Right hindlimb (tissue), 1 donor: Measurements from ENCODE around the gene ADK.

ENCODE experiments used
- DNase-seq: peaks from one replicate; pipeline ENCODE4 v3.0.0-alpha.2; 2018

The ADK gene

DNA sequence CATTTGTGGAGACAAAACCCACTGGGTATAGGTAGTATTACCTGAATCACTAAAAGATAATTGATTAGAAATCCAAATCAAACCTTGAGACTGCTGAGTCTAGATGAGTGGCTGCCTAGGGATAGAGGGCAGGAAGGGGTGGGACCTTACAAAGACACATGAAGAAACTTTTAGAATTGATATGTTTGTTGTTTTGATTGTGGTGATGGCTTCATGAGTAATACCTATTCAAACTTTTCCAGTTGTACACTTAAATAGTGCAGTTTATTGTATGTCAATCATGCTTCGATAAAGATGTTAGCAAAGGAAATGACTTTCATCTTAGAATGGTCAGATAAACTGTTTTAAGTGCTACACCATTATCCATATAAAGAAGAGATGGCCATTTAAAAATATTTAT is 486.7 kb downstream of the ADK start:
- no peak for DNase-seq

DNA sequence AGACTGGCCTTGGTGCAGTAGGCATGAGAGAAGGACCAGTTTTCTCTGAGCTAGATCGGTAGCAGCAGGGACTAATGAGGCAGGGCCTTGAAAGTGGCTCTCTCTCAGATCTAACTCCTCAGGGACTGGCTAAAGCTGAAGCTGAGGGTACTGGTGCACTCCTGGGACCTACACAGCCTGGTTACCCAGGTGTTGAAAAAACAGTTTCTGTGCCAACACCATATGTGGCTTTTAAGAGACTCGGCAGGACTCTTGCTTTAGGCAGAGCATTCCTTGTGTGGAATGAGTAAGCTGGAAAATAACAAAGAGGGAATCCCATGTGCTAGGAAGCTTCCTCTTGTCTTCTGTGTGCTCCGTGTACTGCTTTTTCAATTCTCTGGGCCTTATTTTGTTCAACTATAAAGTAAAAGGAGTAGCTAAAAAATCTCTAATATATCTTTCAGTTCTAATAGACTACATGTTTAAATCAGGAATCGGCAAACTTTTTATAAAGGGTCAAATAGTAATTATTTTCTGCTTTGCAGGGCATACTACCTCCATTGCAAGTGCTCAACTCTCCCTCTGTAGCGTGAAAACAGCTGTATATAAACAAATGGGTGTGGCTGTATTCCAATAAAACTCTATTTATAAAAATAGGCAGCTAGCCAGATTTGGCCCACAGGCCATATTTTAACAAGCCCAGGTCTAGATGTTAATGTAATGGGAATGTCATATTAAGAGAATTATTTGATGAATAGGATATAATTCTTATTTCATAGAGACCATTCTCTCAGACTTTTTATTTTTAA is 489.3 kb downstream of the ADK start:
- no peak for DNase-seq

DNA sequence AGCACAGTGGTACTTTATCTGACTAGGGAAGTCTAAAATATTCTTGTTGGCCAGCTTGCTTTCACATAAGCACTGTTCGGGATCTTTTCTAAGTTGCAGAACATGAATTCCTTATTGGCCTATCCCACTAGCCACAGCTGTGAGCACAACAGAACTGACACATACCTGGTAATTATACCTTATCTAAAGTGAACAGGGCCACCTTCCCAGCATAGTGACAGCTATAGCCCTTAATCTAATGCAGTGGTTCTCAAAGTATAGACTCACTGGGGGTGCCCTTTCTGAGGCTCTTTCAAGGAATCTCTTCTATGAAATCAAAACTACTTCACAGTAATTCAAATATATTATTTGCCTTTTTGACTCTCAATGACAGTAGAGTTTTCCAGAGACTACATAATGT is 490.6 kb downstream of the ADK start:
- no peak for DNase-seq

DNA sequence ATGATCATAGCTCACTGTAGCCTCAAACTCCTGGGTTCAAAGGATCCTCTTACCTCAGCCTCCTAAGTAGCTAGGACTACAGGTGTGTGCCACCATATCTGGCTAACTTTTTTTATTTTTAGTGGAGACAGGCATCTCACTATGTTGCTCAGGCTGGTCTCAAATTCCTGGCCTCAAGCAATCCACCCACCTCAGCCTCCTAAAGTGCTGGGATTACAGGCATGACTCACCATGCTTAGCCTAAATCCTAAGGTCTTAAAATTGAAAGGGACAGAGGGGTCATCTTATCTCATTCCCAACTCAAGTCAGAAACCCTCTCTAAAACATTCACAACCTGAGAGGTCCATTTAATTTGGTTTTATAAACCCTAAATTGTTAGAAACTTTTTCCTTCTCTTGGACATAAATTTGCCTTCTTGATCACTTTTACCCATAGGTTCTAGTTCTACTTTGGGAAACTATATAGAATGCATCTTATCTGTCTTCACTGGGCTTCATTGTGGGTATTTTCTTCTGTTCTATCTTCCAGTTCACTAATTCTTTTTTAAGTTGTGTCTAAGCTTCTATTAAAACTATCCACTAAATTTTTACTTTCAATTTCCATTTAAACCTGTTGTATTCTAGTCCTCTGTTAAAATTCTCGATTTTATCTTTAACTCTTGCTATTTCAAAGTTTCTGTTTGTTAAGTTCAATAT is 492.0 kb downstream of the ADK start:
- no peak for DNase-seq

DNA sequence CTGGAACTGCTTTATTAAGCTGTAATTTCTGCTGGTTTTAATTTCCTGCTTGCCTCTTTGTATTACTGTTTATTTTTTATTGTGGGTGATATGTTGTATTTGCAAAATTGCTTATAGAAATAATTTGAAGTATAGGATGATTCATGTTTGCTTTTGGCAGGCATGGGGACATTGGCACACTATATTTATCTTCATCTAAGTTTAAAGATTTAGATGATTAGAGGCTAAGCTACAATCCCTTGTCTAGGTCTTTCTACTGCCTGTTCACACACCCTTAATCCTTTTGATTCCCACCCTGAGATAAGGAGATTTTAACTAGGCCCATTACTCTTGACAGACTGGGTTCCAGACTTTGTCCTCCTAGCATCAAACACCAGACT is 492.6 kb downstream of the ADK start:
- DNase-seq, result no peak

DNA sequence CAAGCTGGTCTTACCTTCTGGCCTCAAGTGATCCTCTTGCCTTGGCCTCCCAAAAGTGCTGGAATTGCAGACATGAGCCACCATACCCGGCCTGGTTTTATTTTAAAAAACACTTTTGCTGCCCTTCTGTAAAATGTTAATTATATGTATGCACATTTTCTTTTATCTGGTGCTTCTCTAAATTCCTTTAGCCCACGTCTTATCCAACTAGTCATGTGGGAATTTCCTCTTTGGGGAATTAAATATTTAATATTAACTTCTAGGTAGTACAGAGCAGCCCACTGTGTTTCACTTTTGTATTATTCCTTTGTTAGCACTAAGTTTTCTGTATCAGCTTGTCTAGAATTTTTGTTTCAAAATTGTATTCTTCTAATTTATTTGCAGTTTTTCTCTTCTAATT is 493.7 kb downstream of the ADK start:
- DNase-seq, result no peak

DNA sequence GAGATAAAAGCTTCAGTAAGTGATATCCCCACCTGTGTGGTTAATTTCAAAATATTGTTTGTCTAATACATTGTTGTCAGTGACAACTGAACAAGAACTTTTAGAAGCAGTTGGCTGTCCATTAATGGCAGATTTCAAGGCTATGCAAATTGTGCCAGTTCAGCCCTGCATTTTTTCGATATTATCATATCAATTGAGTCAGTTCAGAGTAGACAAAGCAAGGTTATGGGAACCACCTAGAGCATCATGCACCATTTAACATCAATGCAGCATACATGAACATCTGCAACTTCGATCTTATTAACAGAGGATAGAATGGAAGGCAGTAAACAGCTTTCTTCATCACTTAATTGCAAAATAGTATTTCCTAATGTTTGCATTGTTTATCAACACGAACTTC is 494.7 kb downstream of the ADK start:
- DNase-seq, result no peak

DNA sequence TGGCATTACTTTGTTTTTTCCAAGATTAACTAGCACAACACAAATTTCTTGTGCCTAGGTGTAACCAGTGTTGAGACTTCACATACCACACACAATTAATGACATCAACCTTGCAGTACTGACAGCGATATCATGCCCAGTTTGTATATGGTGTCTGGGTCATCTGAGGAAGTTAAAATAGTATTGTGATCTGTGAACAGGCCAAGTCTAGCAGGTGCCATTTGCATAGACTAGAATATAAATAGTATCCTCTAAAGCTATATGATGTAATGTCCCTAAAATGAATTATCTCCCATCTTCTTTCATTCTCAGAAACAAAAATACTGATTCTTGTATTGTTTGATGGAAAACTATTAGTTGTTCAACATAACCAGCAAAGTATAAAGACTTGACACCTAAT is 499.6 kb downstream of the ADK start:
- no peak for DNase-seq

DNA sequence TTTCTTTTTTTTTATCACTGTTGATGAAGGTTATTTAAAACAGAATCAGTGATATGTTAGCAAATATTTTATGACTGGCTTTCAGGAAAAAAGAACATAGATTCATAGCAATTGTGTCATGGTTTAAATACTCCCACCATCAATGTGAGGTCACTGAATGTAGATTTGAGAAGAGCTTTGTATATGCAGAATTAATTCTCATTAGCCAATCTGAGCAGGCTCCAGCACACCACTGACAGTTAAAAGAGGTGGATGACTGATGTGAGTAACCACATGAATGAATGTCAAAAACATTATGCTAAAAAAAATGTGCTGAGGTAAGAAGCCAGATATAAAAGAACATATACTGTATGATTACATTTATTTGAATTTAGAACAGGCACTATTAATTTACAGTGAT is 500.5 kb downstream of the ADK start:
- no peak for DNase-seq

DNA sequence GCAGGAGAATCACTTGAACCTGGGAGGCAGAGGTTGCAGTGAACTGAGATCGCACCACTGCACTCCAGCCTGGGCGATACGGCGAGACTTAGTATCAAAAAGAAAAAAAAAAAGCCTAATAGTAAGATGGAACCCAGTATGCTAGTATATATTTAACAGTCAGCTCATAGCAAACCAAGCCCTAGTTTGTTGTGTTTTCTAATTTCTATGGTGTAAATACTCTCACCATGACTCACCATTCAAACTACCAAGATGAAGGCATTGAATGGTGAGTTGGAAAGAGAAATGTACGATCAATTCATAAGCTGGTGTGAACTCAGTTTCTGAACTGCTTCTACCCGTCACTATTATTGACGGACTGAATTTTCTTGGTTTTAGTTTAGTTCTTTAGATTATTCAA is 501.6 kb downstream of the ADK start:
- DNase-seq, result no peak

DNA sequence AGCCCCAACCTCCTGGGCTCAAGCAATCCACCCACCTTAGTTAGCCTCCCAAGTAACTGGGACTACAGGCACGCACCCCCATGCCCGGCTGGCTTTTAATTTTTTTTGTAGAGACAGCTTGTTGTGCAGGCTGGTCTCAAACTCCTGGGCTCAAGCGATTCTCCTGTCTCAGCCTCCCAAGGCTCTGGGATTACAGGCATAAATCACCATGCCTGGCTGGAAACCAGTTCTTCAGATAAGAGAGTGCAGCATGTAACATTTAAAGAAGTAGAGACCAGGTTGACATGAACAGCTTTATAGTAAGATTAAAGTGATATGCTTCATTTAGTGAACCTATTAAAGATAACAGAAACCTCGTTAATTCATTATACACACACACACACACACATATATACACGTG is 507.5 kb downstream of the ADK start:
- DNase-seq, result no peak

DNA sequence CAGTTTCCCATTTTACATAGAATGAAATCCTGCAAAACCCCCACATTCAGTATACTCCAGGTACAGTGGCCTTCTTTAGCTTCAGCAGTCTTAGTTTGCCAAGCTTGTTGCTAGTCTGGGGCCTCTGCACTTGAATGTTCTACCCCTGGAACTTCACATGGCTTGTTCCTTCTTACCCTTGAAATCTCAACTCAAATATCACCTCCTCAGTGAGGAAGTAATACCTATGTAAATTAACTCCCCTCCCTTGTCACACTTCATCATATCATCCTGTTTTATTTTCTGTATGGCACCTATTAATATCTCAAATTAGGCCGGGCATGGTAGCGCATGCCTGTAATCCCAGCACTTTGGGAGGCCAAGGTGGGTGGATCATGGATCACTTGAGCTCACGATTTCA is 511.6 kb downstream of the ADK start:
- no peak for DNase-seq

DNA sequence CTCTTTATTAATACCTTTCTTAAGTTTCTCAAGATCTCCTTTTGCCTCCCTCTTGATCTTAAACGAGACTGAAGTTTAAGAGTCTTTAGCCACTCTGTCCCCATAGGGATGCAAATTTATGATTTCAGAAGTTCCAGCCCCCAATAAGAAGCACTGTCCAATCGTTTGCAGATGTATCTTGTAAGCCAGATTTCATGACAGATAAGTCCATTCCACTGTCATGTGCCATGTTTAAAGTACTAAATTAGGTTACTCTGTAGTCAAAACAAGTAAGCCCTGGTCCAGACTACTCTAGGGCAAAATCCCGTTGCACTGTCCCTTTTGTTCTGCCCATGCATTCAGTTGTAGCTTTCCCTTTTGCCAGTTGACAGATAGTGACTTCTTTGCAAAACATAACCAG is 518.2 kb downstream of the ADK start:
- DNase-seq, result no peak

DNA sequence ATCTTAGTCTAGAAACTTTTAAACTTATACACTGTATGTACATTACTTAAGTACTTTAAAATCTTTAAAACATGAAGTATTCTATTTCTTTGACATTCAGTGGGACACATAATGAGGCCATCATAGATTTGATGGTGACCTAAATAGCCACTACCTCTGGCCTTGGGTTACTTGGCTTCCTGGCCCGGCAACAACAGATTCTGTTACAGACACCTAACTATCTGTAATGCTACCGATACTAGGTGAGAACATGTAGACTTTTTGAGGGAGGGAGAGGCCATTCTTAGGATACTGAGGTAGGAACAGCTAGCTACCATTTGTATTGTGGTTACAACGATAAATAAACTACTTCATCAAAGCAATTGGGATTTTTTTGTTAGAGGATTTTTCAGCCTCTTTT is 520.7 kb downstream of the ADK start:
- no peak for DNase-seq

DNA sequence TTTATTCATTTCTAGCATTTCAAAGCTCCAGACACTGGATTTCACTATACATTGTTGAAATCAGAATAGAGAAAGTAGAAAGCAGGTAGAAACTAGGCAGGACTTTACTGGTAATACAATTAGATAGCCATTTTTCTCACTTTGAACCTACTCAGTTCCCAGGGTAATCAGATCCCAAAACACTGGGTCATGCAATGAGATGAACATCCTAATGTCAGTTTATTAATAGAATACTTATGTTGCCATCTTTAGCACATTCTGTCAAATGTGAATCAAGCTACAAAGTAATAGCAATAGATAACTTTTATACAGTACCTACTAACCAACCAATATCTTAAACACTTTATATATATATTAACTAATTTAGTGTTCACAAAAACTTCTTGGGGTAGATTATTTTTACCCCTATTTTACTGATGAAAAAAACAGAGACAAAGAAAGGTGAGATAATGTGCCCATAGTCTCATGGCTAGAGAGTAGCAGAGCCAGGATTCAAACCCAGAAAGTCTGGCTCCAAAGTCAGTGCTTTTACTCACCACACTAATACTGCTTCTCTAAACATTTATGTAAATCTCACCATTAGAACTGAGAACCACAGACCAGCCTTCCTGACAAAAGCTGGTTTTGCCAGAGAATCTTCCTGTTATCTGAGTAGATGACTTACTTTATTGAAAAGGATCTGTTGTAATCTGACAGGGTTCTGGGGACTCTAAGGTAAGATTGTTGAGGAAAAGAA is 521.6 kb downstream of the ADK start:
- DNase-seq, result no peak

DNA sequence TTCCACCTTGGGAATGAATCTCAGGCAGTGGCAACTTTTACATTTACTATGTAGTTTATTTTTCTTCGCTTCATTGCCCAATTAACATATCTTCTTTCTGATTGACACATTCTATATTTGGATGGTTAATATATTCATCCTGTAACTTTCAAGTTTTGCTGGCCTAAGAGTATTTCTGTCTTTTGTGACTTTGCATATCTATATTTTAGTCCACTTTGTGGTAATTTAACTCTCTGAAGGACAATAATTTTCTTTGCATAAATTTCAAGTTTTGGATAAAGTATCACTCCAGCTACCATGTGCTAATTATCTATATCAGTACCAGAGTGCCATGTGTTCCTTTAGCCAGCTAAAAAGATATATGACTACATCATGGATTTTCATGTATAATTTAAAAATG is 523.9 kb downstream of the ADK start:
- no peak for DNase-seq

DNA sequence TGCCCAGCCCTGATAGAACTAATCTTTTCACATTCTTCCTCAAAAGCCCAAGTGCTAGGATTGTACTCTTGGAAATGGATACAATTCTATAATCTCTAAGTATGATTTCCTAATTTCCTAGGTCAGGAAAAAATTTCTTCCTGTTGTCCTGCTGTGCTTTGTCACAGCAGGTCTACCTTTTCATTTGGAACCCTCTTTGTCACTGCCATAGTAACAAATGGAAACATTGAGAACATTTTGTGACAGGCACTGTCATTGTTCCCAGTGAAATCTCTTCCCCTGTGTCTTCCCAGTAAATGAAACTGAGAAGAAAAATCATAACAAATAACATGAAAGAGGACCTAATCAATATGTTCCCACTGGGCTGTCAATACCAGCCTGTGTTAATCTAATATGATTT is 524.5 kb downstream of the ADK start:
- no peak for DNase-seq

DNA sequence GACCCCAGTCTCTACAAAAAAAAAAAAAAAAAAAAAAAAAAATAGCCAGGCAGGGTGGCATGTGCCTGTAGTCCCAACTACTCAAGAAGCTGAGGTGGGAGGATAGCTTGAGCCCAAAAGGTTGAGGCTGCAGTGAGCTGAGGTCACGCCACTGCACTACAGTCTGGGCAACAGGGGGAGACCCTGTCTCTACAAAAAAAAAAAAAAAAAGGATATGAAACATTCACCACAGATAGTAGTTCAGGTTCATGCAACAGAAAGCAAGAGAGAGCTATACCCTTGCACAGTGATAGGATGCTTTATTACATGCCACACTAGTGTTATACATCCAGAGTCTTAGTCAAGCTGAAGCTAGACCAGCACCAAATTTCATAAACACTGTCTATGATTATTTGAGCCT is 526.9 kb downstream of the ADK start:
- no peak for DNase-seq

DNA sequence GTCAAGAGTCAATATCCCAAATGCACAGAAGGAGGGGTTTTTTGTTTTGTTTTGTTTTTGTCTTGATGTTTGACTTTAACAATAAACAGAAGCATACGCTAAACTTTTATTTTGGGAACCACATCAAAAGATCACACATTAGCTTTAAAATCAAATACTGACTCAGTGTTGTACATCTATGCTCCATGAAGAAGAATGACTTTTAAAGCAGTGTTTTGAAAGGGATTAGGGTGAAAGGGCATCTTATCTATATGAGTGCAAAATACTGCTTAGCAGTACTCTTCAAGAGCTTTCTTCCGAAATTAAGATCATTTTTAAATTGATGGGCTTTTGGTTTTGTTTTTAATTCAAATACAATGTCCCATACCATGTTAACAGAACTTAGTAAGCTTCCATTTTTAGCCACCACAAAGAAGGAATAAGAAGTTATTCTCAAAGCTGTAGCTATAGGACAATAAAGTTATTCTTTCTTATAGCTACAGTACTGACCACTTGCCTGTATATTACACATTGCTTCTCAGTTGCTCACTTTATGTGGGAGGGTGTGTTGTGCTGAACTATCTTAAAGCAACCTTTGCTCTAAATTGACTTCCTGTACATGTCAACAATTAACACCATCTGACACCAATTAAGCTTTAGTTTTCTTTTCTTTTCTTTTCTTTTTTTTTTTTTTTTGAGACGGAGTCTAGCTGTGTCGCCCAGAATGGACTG is 531.1 kb downstream of the ADK start:
- DNase-seq, result no peak

DNA sequence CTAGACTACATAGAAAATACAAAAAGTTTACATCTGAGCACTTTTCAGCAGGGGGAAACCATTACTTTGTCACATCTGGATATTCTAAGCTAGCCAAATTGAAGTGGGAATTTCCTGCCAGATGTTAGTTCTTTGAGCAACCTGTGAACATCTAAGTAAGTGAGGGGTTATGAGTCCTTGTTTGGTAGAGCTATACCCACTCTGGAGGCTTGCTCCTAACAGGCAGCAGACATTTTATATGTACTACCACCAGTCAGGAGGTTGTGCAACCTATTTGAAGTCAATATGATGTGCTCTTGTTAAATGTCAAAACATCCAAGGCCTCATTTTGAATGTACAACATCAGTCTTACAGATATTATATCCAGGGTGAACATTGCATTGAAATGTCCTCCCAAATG is 532.0 kb downstream of the ADK start:
- no peak for DNase-seq

DNA sequence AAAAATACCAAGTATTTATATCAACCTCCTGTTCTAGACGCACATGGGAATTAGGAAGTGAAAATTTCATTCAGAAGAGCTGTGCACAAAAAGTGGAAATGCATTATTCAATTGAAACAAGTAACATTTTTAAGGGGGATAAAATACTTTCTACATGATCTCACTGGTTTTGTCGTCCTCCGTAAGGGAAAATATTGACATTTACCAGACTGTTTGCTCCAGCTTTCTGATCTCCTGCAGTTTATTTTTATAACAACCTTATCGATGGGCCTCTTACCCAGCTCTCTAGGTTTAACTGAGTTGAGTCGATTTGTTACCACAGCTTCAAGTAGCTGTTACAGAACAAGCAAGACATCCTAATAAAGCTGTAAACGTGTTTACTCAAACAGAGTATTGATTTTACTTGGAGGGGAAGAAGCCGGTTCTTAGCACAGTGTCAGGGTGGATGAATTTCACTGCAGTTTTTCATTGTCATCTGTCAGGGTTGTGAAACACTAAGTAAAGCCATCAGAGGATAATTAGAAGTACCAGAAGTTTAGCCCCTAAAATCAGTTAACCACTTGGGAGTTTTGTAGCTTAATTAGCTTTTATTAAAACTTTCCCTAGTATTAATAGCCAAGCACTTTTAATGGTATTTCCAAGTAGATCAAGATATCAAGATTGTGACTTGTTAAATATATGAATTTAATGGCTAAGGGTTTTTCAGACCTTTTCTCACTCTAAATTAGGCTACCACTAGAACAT is 532.8 kb downstream of the ADK start:
- DNase-seq, result no peak

DNA sequence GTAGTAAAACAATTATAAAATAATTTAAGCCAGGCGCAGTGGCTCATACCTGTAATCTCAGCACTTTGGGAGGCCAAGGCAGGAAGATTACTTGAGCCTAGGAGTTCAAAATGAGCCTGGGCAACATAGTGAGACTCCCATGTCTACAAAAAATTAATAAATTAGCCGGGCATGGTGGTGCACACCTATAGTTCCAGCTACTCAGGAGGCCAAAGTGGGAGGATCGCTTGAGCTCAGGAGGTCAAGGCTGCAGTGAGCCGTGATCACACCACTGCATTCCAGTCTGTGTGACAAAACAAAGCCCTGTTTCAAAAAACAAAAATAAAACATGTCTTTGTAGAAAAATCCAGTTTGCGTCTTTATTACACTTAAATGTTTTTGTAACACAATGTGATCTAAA is 533.4 kb downstream of the ADK start:
- DNase-seq, result no peak

DNA sequence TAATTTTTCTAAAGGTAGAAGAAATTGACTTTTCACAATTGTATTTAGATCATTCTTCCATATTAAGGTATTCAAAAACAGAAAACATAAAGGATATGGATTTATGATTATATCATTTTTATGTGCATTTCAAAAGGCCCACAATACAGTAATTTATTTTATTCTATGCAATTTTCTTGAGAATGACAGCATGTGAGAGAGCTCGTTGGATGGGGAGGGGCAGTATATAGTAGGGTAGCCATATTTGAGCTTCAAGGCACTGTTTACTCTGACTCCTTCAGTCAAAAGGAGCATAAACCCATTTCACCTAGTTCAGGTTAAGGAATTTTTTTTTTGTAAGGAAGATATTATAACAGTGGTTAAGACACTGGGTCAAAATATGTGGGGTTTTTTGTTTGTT is 534.5 kb downstream of the ADK start:
- no peak for DNase-seq
